GM12891 (cell line): ENCODE data around the gene SMPD3.

ENCODE experiments used
- PAX5 ChIP-seq: IDR thresholded peaks from 2 replicates; pipeline ENCODE4 v1.6.1; 2011; ENCODE audit warnings: low read length, moderate library complexity, mild to moderate bottlenecking; ENCODE audit not compliant: insufficient read depth, severe bottlenecking
- POLR2A ChIP-seq: IDR thresholded peaks from 2 replicates; pipeline ENCODE4 v1.6.1; 2011; ENCODE audit warnings: low read depth, low read length, control low read depth
- POLR2AphosphoS5 ChIP-seq: IDR thresholded peaks from 2 replicates; pipeline ENCODE4 v1.6.1; 2011; ENCODE audit warnings: low read depth, low read length, control low read depth
- POU2F2 ChIP-seq: IDR thresholded peaks from 2 replicates; pipeline ENCODE4 v1.6.1; 2011; ENCODE audit warnings: low read depth, mild to moderate bottlenecking, control low read depth, low read length, moderate library complexity
- SPI1 ChIP-seq: IDR thresholded peaks from 2 replicates; pipeline ENCODE4 v1.6.1; 2011; ENCODE audit warnings: low read depth, low read length, control low read depth
- TAF1 ChIP-seq: IDR thresholded peaks from 2 replicates; pipeline ENCODE4 v1.6.1; 2011; ENCODE audit warnings: low read depth, low read length, control low read depth

GRCh38 chr16:68472581-68472980 lies 24.3 kb upstream of the SMPD3 start:
- TF ChIP-seq POLR2AphosphoS5 (no peak), TAF1 (no peak), POLR2A (no peak), PAX5 (no peak), POU2F2 (no peak), SPI1 (no peak)
